Fibroblast of upper back skin (primary cell): ENCODE results near the gene TPPP2.

Source experiments
- DNase-seq: peaks from one replicate; pipeline ENCODE4 v3.0.0-alpha.2; 2013

Gene TPPP2

DNA sequence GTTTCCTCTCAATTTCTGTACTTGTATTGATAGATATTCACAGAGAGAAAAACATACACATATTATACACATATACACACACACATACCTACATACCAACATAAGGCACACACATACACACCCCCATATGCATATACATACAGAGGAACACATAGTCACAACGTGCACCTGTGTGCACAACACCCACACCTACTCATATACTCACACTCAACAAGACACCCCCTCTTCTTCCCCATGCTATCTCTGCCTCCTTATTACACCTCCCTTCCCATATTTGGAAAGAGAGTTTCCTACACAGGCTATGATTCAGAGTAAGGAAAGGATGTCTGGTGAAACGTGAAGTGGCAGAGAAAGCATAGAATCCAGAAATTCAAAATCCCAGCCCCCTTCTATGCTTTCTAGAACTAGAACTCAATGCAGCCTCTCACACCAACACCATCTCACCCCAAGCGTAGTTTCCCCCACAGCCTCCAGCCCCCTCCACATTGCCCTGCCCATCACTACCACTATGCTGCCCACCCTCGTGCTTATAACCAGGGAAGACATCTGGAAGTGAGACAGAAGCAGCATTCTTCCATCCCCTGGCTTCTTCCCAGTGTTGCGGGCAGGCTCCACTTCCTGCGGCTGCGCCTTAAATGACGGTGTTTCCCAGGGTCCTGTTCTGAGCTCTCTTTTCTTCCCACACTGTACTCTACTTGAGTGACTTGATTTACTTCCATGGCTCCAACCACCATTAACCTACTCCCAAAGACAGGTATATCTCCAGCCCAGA, 30.0 kb downstream of the TPPP2 start:
- DNase-seq: peak; percentile 47

DNA sequence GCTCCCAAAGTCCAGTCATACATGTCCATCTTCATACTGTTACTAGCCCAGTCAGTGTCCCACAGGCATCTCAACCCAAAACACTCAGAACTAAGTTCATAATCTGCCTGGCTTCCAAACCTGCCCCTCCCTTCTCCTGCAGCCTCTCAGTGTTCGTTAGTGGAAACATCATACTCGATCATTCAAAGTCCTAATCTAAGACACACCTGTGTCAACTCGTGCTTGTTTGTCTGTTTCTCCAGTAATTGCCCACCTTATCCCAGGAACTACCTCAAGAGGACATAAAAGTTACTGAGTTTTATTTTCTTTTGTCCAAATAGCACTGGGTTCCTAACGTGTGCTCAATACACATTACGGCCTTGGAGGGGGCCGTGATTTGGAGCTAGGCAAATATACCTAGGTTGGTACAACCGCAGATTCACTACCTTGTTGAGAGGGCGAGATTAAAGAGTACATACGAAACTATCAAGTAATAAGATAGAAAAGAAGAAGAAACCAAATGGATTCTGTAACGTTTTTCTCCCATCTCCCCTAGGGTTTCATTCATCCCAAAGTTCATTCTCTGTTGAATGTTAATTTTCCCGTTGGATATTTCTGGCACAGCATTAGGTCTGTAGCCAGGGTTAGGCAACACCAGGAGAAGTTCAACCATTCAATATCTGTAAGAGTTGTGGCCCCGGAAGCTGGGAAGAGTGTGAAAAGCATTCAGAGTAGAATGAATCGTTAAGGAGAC, 30.8 kb downstream of the TPPP2 start:
- DNase-seq: no peak

DNA sequence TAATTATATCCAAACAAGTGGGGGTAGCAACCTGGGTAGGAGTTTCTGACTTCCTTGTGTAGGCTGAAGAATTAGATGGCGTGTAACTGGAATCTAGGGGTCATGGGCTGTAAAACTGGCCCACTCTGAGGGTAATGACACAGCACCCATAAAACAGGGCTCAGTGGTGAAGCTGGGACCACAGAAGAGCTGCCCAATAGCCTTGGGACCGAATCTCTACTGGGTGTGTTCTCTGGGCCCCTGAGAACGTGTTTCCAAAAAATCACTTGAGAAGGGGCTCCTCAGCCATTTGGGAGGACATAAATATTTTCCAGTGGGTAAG, 31.3 kb downstream of the TPPP2 start:
- DNase-seq: no peak

DNA sequence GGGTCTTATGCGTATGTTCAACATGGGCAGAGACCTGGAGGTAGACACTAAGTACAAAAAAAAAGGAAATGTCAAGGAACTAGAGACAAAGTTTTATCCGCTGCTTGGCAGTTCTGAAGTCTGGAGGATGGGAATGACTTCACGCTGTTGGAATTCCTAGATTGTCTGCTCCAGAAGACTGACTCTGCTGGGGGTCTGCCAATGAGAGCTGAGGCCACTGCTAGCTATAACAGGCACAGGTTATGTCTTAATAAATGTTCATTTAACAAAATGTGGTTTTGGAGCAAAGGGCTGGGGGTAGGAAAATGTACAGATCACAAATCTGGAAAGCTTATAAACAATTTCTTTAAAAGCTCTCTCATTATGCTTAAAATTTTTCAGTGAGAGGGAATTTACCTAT, 33.5 kb downstream of the TPPP2 start:
- peak; percentile 96 for DNase-seq

DNA sequence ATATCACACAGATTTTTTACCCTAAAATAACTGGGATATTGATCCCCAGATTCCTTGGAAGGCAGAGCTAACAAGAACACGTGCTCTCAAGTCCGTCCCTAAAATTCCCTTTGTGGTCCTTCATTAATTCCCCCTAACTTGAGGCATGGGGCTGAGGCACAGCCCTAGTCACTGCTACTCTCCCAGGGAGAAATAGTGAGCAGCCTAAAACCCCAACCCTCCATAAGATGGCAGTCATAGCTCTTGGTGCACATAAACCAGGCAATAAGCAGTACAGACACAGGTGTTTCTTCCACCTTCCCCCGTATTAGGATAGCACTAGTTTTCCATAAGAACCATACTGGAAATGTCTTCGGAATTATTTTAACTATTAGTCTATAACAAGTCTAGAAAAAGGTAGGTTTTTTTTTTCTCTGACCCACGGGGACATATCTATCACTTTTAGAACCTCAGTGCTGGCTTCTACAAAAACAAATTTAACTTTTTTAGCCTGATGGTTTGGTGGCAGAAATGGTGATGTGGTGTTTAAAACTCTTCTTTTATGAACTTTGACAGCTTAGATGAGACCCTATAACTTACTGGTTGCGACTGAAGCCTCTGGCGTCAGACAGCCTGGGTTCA, 37.0 kb downstream of the TPPP2 start:
- no peak for DNase-seq

DNA sequence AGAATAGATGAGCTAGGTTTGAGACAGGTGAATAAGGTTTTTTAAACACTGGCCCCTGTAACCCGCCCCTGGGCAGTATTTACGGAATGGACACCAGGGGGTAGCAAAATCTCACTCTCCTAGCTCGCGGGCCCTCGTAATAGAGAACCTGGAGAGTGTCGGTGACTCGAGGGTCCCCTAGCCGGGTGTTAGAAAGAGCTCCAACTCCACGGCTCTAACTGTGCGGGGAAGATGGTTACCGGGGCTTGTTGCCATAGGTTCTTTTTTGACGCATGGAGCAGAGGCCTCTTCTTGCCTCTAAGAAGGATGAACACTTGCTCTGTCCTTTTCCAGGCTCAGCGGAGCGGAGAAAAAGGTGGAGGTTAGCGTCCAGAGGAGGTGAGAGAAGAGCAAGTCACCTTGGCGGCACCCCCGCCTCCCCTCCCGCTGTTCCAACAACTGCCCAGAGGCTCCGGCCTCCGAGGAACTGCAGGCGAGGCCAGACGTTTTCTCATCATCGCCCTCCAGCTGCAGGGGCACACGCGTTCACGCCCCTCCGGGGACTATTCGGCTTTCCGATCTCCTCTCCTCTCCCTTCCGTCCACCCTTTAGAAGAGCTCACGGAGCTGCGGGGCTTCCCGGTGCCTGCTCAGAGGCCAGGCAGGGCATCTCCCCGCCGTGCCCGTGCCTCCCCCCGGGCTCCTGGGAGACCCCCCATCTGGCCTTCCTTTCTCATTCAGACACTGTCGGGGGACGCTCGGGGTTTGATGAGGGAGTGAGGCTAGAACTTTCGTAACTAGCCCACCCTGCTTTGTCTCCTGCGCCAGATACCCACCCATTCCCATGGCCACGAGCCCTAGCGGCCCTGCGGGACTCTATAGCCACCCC, 38.7 kb downstream of the TPPP2 start:
- DNase-seq: peak; percentile 68

DNA sequence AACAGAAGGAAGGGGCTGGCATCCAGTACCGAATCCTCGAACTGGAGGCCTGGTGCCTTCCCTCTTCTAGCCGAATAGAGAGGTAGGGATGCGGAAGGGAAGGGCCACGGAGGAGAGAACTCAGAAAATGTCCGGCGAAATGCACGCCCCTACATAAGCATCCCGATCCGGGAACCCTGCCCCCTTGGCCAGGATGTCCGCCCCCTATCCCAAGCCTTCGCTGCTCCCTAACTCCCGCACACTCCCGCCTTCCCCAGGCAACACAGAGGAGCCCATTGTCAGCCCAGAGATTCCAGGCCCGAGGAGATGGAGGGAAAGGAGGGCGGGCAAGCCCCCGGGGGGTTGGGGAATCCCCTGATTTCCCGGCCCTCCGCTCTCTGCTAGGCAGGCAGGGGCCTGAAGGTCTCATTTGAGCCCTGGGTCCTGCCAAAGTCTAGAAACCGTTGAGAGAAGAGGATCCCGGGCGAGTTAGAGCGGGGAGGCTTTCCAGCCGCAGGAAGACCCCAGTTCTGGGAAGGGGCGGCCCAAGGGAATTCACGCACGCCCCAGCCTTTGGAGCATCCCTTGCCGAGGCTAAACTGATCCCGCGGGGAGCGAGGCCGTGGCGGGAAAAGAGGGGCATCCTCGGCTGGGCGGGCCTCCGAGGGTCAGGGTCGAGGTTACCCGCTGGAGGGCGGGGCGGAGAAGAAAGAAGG, 39.5 kb downstream of the TPPP2 start:
- peak; percentile 39 for DNase-seq

DNA sequence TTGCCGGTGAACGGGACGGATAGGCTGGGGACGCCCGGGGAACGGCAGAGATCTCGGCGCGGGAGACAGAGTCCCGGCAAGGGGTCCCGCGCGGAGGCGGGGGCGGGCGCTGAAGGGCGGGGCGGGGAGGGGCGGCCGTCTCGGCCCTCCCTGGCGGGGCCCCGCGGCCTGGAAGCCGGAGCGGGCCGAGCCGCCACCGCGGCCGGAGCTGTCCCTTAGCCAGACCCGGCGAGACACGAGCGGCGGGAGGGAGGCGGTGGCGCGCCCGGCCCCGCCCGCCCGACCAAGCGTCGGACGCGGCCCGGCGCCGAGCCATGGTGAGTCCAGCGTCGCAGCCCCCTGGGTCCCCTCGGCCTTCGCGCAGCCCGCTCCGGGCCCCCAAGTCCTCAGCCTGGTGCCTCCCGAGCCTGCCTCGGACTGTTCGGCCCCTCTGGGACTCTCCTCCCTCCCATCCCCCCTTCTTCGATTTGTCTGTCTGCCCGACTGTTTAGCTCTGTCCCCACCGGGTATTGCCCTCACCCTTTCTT, 40.1 kb downstream of the TPPP2 start, which contains the start of gene ARHGEF40:
Gene ARHGEF40 (plus strand): TSS at position 222 of the 527 bp plus-strand sequence. CDS start 93 bp downstream, at position 315.
- peak; percentile 49 for DNase-seq

DNA sequence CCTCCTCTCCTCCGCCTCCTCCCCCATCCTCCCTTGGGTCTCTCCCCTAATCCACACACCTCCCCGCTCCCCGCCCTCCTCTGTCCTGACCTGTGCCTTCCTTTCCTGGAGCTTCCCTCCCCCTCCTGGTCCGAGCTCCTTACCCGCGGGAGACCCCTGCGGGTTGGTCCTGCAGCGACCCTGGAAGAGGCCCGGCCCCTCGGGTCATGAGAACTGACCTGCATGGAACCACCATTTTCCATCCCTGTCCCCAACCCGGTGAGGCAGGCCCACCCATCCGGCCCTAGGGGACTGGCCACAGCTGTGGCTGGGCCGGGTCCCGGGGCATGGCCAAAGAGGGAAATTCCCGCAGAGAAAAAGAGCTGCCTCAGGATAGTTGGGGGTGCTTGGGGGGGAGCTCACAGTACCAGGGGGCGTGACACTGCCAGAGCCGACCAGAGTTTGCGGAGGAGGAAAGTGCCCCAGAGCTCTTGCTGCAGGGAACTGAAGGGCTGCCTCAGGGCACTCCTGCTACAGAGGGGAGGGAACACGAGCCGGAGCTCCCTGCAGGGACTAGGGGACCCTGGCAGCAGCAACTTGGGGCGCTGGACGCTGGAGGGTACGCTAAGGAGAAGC, 40.7 kb downstream of the TPPP2 start:
- DNase-seq: peak; percentile 44

DNA sequence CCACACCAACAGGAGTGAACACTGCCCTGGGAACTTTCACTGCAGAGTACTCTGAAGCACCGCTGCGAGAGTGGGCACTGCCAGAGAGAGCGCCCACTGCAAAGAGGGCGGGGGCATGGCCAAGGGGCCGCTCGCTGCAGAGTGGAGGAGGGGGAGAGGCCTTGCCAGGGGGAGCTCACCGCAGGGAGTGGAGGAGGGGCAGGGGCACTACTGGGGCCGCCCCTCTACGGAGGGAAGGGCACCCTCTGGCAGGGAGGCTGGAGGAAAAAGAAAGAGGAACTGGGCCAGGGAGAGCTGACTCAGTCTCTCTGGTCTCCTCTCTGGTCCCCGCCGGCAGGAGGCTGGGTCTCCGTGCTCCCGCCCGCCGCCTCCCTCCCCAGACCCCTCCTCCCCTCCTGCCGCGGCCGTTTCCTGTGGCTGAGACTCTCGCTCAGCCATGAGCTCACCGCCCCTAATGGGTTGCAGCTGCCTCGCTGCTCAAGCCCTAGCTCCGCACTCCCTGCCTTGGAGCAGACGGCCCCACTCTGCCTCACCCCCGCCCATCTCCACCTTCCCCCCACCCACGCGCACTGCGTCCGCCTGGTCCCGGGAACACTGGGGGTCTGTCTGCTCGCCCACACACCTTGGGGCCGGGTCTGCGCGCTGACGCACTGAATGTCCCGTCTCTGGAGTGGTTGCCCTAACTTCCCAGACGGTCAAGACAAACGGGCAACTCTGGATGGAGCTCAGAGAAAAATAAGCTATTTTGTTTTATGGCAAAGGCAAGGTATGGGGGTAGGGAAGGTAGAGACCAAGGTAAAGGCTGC, 41.4 kb downstream of the TPPP2 start:
- peak; percentile 96 for DNase-seq

DNA sequence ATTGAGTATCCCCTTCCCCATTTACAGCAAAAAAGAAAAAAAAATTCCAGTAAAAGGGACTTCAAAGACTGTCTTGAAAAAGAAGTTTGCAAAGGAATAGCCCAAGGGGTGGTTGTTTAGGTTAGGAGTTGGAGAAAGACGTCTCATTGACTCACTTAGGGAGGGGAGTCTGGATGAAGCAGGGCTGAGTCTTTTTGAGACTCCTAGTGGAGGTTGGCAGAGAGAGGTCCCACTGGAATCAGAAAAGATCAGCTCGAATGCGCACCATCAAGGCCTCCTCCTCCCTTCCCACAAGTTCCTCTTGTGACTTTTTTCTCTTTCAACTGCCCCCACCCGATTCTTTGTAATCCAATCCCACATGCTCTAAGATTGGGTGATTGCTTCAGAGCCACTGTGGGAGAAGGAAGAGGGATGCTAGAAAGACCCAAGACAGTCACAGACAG, 42.0 kb downstream of the TPPP2 start:
- DNase-seq: peak; percentile 86

DNA sequence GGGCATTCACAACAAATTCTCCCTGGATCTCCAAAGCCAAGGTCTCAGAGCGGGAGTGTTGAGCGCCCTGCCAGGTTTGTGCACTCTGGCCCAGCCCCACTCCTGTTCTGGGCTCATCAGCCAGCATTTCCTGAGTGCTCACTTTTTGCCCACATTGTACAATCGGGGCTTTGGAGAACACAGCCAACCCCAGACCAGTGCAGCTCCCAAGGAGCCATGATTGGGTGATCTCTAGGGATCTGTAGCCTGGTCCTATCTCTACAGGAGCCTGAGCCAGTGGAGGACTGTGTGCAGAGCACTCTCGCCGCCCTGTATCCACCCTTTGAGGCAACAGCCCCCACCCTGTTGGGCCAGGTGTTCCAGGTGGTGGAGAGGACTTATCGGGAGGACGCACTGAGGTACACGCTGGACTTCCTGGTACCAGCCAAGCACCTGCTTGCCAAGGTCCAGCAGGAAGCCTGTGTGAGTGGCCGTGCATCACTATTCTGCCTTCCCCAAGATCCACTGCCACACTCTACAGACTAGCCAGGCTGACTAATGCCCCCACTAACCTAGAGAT, 42.8 kb downstream of the TPPP2 start:
- DNase-seq: no peak

DNA sequence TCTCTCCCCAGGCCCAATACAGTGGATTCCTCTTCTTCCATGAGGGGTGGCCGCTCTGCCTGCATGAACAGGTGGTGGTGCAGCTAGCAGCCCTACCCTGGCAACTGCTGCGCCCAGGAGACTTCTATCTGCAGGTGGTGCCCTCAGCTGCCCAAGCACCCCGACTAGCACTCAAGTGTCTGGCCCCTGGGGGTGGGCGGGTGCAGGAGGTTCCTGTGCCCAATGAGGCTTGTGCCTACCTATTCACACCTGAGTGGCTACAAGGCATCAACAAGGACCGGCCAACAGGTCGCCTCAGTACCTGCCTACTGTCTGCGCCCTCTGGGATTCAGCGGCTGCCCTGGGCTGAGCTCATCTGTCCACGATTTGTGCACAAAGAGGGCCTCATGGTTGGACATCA, 43.9 kb downstream of the TPPP2 start:
- DNase-seq: no peak

DNA sequence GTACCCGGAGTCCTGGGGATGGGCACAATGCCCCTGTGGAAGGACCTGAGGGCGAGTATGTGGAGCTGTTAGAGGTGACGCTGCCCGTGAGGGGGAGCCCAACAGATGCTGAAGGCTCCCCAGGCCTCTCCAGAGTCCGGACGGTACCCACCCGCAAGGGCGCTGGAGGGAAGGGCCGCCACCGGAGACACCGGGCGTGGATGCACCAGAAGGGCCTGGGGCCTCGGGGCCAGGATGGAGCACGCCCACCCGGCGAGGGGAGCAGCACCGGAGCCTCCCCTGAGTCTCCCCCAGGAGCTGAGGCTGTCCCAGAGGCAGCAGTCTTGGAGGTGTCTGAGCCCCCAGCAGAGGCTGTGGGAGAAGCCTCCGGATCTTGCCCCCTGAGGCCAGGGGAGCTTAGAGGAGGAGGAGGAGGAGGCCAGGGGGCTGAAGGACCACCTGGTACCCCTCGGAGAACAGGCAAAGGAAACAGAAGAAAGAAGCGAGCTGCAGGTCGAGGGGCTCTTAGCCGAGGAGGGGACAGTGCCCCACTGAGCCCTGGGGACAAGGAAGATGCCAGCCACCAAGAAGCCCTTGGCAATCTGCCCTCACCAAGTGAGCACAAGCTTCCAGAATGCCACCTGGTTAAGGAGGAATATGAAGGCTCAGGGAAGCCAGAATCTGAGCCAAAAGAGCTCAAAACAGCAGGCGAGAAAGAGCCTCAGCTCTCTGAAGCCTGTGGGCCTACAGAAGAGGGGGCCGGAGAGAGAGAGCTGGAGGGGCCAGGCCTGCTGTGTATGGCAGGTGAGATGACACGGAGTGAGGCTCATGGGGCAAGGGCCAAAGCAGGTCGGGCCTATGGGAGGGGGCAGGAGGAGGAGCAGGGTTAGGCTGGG, 44.6 kb downstream of the TPPP2 start:
- DNase-seq: no peak

DNA sequence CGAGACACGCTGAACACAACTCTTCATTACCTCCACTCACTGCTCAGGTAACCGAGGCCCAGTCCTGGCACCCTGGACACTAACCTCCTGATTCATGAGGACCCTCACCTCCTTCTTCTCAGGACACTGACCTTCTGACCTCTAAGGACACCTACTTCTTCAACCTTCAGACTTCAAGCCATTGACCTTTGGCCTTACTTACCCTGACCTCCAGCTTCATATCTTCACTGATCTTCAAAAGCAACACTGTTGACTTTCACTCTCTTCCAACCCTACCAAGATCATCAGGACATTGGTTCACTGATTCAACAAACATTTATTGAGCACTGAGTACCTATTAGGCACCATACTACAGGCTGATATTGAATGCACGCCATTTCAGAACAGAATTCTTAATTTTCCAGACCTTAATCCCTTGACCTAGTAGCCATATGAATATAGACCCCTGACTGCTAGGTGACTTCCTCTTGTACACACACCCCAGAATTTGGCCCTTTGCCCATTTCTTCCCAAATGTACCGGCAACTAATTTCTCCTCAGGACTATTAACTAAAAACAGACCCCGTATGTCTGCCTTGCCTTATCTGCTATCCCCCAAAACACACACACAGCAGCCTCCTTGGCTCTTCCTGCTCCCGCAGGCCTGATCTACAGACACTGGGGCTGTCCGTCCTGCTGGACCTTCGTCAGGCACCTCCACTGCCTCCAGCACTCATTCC, 45.9 kb downstream of the TPPP2 start:
- no peak for DNase-seq

DNA sequence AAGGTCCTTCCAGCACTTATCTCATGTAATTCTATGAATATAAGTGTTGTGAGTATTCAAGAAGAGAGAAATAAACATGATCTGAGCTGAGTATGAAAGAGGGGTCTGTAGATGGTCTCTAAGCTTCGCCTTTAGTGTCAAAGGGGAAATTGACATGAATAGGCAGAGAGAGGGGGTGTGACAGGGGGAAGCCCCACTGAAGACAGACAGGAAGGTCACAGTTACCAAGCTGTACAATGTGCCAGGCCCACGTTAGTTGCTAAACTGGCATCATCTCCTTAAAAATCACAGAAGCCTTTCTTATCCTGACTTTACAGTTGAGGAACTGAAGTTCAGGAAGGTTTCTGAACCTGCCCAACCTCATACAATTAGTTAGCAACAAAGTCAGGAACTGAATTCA, 47.7 kb downstream of the TPPP2 start:
- no peak for DNase-seq

DNA sequence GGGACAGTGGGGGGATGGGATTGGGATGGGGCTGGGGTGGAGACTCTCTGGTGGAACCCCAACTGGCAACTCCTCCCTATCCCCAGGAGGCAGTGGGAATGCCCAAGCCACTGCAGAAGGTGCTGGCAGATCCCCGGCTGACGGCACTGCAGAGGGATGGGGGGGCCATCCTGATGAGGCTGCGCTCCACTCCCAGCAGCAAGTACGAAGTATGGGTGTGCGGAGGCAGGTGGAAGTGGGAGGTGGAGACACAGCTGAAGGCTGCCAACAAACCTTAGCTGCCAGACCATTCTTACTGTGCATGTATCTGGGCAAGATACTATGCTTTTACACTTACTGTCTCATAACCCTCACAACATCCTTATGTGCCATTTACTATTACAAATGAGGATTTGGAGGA, 48.3 kb downstream of the TPPP2 start:
- no peak for DNase-seq

DNA sequence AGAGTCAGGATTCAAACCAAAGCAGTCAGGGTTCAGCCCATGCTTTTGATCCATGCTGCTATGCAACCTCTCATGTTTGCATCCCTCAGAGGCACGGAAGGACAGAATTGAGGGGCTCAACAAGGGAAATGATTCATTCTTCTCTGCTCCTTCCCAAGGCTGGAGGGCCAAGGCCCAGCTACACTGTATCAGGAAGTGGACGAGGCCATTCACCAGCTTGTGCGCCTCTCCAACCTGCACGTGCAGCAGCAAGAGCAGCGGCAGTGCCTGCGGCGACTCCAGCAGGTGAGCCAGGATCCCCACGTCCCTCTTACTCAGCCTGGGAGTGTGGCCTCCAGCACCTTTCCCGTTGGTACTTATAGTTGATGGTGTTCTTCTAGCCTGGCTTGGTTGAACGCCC, 48.7 kb downstream of the TPPP2 start:
- DNase-seq: no peak
